Gastroesophageal sphincter (tissue), 3 donors: Measurements from ENCODE around the gene C17orf67.

Experiments used
- CTCF ChIP-seq, 4 experiments: fragments of 200-600 bp in 2 of 4; fragments of 450-650 bp in 2 of 4; sonication (generic) in 1 of 4; IDR thresholded peaks; one replicate each; pipeline ENCODE4 v1.5.1; 2017 to 2019; ENCODE audit warnings: antibody characterized with exemption in 4 of 4, mild to moderate bottlenecking in 2 of 4, moderate library complexity in 2 of 4
- EP300 ChIP-seq: sonication (generic); formaldehyde crosslinking; IDR thresholded peaks from one replicate; pipeline ENCODE4 v1.6.1; 2017; ENCODE audit warnings: antibody characterized with exemption, mild to moderate bottlenecking
- POLR2A ChIP-seq, 2 donors: fragments of 450-650 bp; IDR thresholded peaks; one replicate each; pipeline ENCODE4 v1.6.1; 2017; ENCODE audit warnings: antibody characterized with exemption in 2 of 2, mild to moderate bottlenecking in 2 of 2, moderate library complexity in 1 of 2
- POLR2AphosphoS5 ChIP-seq: sonication (generic); formaldehyde crosslinking; IDR thresholded peaks from one replicate; pipeline ENCODE4 v1.6.1; 2017; ENCODE audit warnings: antibody characterized with exemption

- TF ChIP-seq POLR2A (IDR thresholded peaks at IDR 0.05) (no peak), POLR2AphosphoS5 (no peak), CTCF (IDR thresholded peaks at IDR 0.05) (no peak), EP300 (no peak)
Observed at GRCh38 chr17:56867948-56868376, 34.2 kb upstream of the C17orf67 start.
